Erythroblast (primary cell): Measurements from ENCODE around the gene TREH.

Source experiments
- GATA1 ChIP-seq: IDR thresholded peaks from 2 replicates; pipeline ENCODE4 v1.6.1; 2011; ENCODE audit warnings: low read depth, mild to moderate bottlenecking, control low read depth, low read length, moderate library complexity
- POLR2A ChIP-seq: IDR thresholded peaks from 2 replicates; pipeline ENCODE4 v1.6.1; 2011; ENCODE audit warnings: mild to moderate bottlenecking, low read length

DNA sequence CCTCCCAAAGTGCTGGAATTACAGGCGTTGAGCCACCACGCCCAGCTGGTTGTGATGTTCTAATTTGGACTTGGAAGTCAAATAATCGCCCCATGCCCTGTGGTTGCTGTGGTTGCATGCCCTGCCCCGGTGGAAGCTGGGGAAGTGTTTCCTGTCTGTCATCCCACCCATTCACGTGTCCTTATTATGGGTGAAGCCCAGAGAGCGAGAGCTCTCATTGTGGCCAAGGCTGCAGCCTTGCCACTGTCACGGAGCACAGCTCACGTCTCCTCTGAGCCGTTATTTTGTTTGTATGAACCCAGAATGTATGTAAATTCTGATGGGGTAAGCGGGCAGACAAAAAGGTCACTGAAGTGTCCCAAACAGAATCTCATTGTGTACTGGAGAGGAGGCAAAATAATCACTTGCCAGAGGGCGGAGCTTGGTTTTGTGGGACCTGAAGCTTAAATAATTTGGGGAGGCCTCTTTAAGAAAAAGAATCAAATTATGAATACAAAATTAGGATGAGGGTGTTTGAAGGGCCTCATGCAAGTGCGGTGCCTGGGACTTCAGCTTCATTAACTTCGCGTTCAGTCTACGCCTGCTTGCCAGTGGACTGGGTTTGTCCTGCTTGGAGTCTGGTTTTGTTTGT, 25.8 kb upstream of the TREH start:
- TF ChIP-seq POLR2A (no peak), GATA1 (no peak)
